HUES48 (cell line): ENCODE measurements around the gene AGTRAP.

Source experiments
- H3K27ac ChIP-seq: one replicate; pipeline ENCODE4 v1.7.0; 2013; ENCODE audit warnings: low read depth, low read length, inconsistent platforms
- H3K27me3 ChIP-seq: 2 replicates; pipeline ENCODE4 v1.6.1; 2013; ENCODE audit warnings: mild to moderate bottlenecking, low read length; ENCODE audit not compliant: control insufficient read depth, insufficient read depth
- H3K36me3 ChIP-seq: 2 replicates; pipeline ENCODE4 v1.6.1; 2013; ENCODE audit warnings: low read length; ENCODE audit not compliant: control insufficient read depth, insufficient read depth
- H3K4me1 ChIP-seq: 2 replicates; pipeline ENCODE4 v1.6.1; 2013; ENCODE audit warnings: mild to moderate bottlenecking, low read length; ENCODE audit not compliant: control insufficient read depth, insufficient read depth
- H3K4me3 ChIP-seq: 2 replicates; pipeline ENCODE4 v1.5.1; 2013; ENCODE audit warnings: mild to moderate bottlenecking, low read depth, low read length
- H3K9ac ChIP-seq: 2 replicates; pipeline ENCODE4 v1.6.1; 2013; ENCODE audit warnings: mild to moderate bottlenecking, low read depth, low read length, moderate library complexity
- H3K9me3 ChIP-seq: 2 replicates; pipeline ENCODE4 v1.6.1; 2013; ENCODE audit warnings: low read length; ENCODE audit not compliant: control insufficient read depth, insufficient read depth

The AGTRAP gene

GRCh38 chr1:11748294-11749202 lies 12.6 kb downstream of the AGTRAP start:
- Histone ChIP-seq H3K36me3 (peaks cover 42% of the 10 kb centered on the region), H3K4me1 (peaks cover 3% of the 10 kb centered on the region; the same call in 1 of the 2 replicates), H3K4me3 (no peak overlapping the region), H3K9me3 (no peaks in the 10 kb centered on the region), H3K9ac (no peak overlapping the region), H3K27me3 (no peaks in the 10 kb centered on the region), H3K27ac (no peak overlapping the region)

GRCh38 chr1:11749203-11749689 lies 13.3 kb downstream of the AGTRAP start:
- H3K4me1 ChIP-seq = peaks cover 3% of the 10 kb centered on the region; the same call in 1 of the 2 replicates
- no peaks in the 10 kb centered on the region for H3K27me3 ChIP-seq
- H3K4me3 ChIP-seq = no peak overlapping the region
- H3K27ac ChIP-seq = no peak overlapping the region
- H3K36me3 ChIP-seq = peaks cover 42% of the 10 kb centered on the region
- no peaks in the 10 kb centered on the region for H3K9me3 ChIP-seq
- no peak overlapping the region for H3K9ac ChIP-seq

GRCh38 chr1:11749996-11750395 lies 14.1 kb downstream of the AGTRAP start:
- Histone ChIP-seq H3K4me3 (no peak overlapping the region), H3K27ac (no peak overlapping the region), H3K4me1 (peaks cover 3% of the 10 kb centered on the region; the same call in 1 of the 2 replicates), H3K36me3 (peaks cover 42% of the 10 kb centered on the region), H3K27me3 (no peaks in the 10 kb centered on the region), H3K9ac (no peak overlapping the region), H3K9me3 (no peaks in the 10 kb centered on the region)

GRCh38 chr1:11751087-11751486 lies 15.2 kb downstream of the AGTRAP start:
- no peaks in the 10 kb centered on the region for H3K9me3 ChIP-seq
- H3K9ac ChIP-seq = no peak overlapping the region
- H3K36me3 ChIP-seq = peaks cover 35% of the 10 kb centered on the region
- peaks cover 3% of the 10 kb centered on the region; the same call in 1 of the 2 replicates for H3K4me1 ChIP-seq
- H3K4me3 ChIP-seq = no peak overlapping the region
- H3K27ac ChIP-seq = no peak overlapping the region
- no peaks in the 10 kb centered on the region for H3K27me3 ChIP-seq

DNA sequence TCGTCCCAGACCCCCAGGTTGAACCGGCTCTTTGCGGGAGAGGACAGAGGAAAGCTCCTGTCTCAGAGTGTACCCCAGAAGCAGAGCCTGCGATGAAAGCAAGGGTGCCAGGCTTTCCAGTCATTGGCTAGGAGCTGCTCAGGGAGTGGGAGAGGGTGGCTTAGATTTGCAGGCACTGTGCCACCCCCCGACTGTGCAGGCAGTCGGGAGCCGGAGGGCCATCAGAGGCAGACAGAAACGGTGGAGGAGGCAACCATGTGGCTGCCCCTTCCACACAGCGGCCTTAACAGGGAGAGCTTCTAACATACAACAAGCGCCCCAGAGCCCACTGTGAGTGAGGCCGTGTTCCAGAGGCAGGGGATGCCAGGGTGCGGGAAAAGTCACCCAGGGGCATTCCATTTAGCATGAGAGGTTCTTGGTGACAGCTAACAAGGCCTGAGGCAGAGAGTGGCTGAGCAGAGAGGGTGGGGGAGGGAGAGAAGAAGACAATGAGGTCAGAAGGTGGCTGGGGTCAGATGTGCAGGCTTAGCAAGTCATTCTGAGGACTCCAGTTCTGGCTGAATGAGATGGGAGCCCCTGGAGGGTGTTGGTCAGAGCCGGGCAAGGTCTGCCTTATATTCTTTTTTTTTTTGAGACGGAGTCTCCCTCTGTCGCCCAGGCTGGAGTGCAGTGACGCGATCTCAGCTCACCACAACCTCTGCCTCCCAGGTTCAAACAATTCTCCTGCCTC lies 16.6 kb downstream of the AGTRAP start:
- peaks cover 3% of the 10 kb centered on the region; the same call in 1 of the 2 replicates for H3K4me1 ChIP-seq
- no peaks in the 10 kb centered on the region for H3K9me3 ChIP-seq
- no peak overlapping the region for H3K9ac ChIP-seq
- H3K27me3 ChIP-seq = no peaks in the 10 kb centered on the region
- H3K36me3 ChIP-seq = peaks cover 29% of the 10 kb centered on the region
- no peak overlapping the region for H3K4me3 ChIP-seq
- H3K27ac ChIP-seq = no peak overlapping the region

DNA sequence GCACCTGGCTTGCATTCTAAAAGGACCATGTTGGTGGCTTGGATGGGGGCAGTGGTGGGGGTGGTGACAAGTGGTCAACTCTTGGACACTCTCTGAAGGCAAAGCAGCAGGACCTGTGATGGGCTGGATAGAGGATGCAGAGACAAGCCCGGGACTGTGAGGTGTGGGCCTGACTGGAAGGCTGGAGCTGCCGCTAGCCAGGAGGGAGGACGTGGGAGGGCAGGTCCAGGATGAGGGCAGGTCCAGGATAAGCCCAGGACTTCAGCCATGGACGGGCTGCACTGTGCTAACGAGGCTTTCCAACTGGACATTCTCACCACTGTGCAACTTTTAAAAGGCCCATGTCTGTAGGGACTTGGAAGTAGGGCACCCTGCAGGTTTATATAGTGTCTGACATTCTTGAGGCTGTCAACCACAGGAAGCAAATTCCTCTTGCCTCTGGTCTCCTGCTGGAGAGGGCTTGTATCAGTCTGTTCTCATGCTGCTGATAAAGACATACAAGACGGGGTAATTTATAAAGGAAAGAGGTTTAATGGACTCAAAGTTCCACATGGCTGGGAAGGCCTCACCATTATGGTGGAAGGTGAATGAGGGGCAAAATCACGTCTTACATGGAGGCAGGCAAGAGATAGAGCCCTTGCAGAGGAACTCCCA lies 17.7 kb downstream of the AGTRAP start:
- no peak overlapping the region for H3K4me3 ChIP-seq
- H3K9ac ChIP-seq = no peak overlapping the region
- no peak overlapping the region for H3K27ac ChIP-seq
- no peaks in the 10 kb centered on the region for H3K9me3 ChIP-seq
- H3K36me3 ChIP-seq = peaks cover 22% of the 10 kb centered on the region
- H3K4me1 ChIP-seq = peaks cover 3% of the 10 kb centered on the region; the same call in 1 of the 2 replicates
- H3K27me3 ChIP-seq = no peaks in the 10 kb centered on the region

GRCh38 chr1:11757047-11757446 lies 21.1 kb downstream of the AGTRAP start:
- H3K9me3 ChIP-seq = no peaks in the 10 kb centered on the region
- no peaks in the 10 kb centered on the region for H3K36me3 ChIP-seq
- H3K27me3 ChIP-seq = peaks cover 20% of the 10 kb centered on the region
- H3K27ac ChIP-seq = no peak overlapping the region
- peaks cover 3% of the 10 kb centered on the region; the same call in 1 of the 2 replicates for H3K4me1 ChIP-seq
- no peak overlapping the region for H3K9ac ChIP-seq
- no peak overlapping the region for H3K4me3 ChIP-seq

- H3K4me3 ChIP-seq = no peak overlapping the region
- no peaks in the 10 kb centered on the region; the same call in 1 of the 2 replicates for H3K4me1 ChIP-seq
- no peak overlapping the region for H3K27ac ChIP-seq
- H3K9ac ChIP-seq = no peak overlapping the region
- H3K27me3 ChIP-seq = peaks cover 29% of the 10 kb centered on the region
- no peaks in the 10 kb centered on the region for H3K9me3 ChIP-seq
- H3K36me3 ChIP-seq = no peaks in the 10 kb centered on the region
These were observed 23.9 kb downstream of the AGTRAP start for GRCh38 chr1:11759791-11760190.

GRCh38 chr1:11761285-11761684 lies 25.3 kb downstream of the AGTRAP start:
- H3K4me1 ChIP-seq = no peaks in the 10 kb centered on the region; the same call in 1 of the 2 replicates
- H3K27ac ChIP-seq = no peak overlapping the region
- no peak overlapping the region for H3K4me3 ChIP-seq
- peaks cover 29% of the 10 kb centered on the region for H3K27me3 ChIP-seq
- no peak overlapping the region for H3K9ac ChIP-seq
- no peaks in the 10 kb centered on the region for H3K36me3 ChIP-seq
- H3K9me3 ChIP-seq = no peaks in the 10 kb centered on the region

- Histone ChIP-seq H3K4me3 (peak within 1 kb of the TSS; percentile 35; the same call in 1 of the 2 replicates), H3K9ac (no peak within 1 kb of the TSS), H3K27me3 (peaks cover 29% of the 10 kb centered on the region)
These were observed 26.1 kb downstream of the AGTRAP start, which contains the start of gene C1orf167 for GRCh38 chr1:11761988-11762406. Gene C1orf167, plus strand, starts transcription at chr1:11762193. Its CDS starts 2,208 bp downstream, at chr1:11764401.

More at GRCh38 chr1:11761988-11762406, 26.1 kb downstream of the AGTRAP start, which contains the start of gene C1orf167:
- no peak within 1 kb of the TSS for H3K27ac ChIP-seq
- H3K36me3 ChIP-seq = no peaks in the 10 kb centered on the region
- H3K4me1 ChIP-seq = no peaks in the 10 kb centered on the region; the same call in 1 of the 2 replicates
- no peaks in the 10 kb centered on the region for H3K9me3 ChIP-seq
